ENCODE results near the gene MAP2K5.

- TF ChIP-seq, protein P1, sequence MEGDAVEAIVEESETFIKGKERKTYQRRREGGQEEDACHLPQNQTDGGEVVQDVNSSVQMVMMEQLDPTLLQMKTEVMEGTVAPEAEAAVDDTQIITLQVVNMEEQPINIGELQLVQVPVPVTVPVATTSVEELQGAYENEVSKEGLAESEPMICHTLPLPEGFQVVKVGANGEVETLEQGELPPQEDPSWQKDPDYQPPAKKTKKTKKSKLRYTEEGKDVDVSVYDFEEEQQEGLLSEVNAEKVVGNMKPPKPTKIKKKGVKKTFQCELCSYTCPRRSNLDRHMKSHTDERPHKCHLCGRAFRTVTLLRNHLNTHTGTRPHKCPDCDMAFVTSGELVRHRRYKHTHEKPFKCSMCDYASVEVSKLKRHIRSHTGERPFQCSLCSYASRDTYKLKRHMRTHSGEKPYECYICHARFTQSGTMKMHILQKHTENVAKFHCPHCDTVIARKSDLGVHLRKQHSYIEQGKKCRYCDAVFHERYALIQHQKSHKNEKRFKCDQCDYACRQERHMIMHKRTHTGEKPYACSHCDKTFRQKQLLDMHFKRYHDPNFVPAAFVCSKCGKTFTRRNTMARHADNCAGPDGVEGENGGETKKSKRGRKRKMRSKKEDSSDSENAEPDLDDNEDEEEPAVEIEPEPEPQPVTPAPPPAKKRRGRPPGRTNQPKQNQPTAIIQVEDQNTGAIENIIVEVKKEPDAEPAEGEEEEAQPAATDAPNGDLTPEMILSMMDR (IDR thresholded peaks at IDR 0.05), result no peak
- TF ChIP-seq POLR2A (IDR thresholded peaks at IDR 0.05), result no peak
- no peak for TF ChIP-seq EP300 (IDR thresholded peaks at IDR 0.05)
These were observed 36.6 kb upstream of the MAP2K5 start for GRCh38 chr15:67505675-67506572.

Measured in tibial nerve (tissue), 4 donors.